HEK293T (cell line): ENCODE measurements around the gene B3GNT8.

Experiments used
- ARNT ChIP-seq: fragments of 450-650 bp; IDR thresholded peaks from 2 replicates; pipeline ENCODE4 v1.6.1; 2017; ENCODE audit warnings: mild to moderate bottlenecking
- BHLHE40 ChIP-seq: fragments of 450-650 bp; IDR thresholded peaks from 2 replicates; pipeline ENCODE4 v1.6.1; 2016; ENCODE audit warnings: mild to moderate bottlenecking, moderate library complexity, borderline replicate concordance
- FOXA1 ChIP-seq: fragments of 450-650 bp; IDR thresholded peaks from 2 replicates; pipeline ENCODE4 v1.6.1; 2016; ENCODE audit warnings: mild to moderate bottlenecking
- FOXK2 ChIP-seq: fragments of 450-650 bp; IDR thresholded peaks from 2 replicates; pipeline ENCODE4 v1.6.1; 2016; ENCODE audit warnings: mild to moderate bottlenecking
- FOXM1 ChIP-seq: fragments of 450-650 bp; IDR thresholded peaks from 2 replicates; pipeline ENCODE4 v1.6.1; 2017; ENCODE audit warnings: mild to moderate bottlenecking, borderline replicate concordance
- LEF1 ChIP-seq: fragments of 450-650 bp; IDR thresholded peaks from 2 replicates; pipeline ENCODE4 v1.6.1; 2017; ENCODE audit warnings: mild to moderate bottlenecking, borderline replicate concordance
- NFRKB ChIP-seq: fragments of 450-650 bp; IDR thresholded peaks from 2 replicates; pipeline ENCODE4 v1.6.1; 2016; ENCODE audit warnings: mild to moderate bottlenecking, moderate library complexity
- SP1 ChIP-seq: fragments of 450-650 bp; IDR thresholded peaks from 2 replicates; pipeline ENCODE4 v1.6.1; 2017

DNA sequence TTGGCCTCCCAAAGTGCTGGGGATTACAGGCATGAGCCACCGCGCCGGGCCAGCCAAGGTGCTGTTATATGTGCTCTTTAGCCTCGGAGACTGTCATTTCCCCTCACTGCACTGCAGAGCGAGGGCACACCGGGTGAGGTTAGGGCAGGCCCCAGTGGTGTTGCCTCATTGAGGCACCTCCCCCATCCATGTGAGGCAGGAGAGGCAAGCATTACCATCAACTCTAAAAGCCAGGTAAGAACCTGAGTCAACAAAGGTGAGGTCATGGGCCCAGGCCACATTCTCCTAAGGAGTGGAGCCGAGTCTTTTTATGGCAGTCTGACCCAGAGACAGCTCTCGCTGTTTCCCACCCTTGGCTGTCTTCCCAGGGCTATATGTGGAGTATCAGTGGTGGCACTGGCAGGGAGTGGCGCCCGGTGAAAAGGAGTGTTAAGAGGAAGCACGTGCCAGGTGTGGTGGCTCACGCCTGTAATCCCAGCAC lies 10.9 kb downstream of the B3GNT8 start:
- TF ChIP-seq FOXM1 (no peak), FOXA1 (no peak), ARNT (no peak), NFRKB (no peak), LEF1 (no peak), SP1 (no peak), BHLHE40 (no peak), FOXK2 (no peak)
